Measurements from ENCODE around the gene PCDHGA6.
"Not testable (repeated sequence)": the region's sequence is repeated elsewhere in the genome, so short reads cannot be mapped to it uniquely, and the experiment has no call there.

The PCDHGA6 gene

DNA sequence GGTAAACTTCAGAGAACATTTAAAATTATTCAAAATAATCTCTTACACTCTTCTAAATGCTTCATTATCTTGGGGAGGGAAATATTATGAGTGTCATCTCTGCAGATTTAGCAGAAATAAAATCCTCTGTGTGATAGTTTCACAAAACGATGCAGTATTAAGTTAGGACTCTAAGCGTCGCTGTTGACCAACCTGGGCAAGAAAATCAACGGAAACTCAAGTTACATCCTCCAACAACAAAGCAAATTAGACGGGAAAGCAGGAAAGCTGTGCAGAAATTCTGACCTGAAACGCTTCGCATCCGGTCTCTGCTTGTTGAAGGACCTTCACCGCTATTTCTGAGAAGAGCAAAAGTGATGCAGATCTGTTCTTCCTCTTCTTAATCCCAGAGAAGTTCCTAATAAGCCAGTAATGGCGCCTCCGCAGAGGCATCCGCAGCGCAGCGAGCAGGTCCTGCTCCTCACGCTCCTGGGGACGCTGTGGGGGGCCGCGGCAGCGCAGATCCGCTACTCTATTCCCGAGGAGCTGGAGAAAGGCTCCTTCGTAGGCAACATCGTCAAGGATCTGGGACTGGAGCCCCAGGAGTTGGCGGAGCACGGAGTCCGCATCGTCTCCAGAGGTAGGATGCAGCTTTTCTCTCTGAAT is at the start of gene PCDHGA6:
TSS of gene PCDHGA6 (plus strand) at position 219 of the 645 bp plus-strand sequence. CDS start at position 412, 193 bp downstream.
- H3K27ac ChIP-seq = no peak within 1 kb of the TSS
- no peak for DNase-seq (ENCODE audit: low spot score)
- ChIA-PET POLR2A (ENCODE audit: low non-redundant PET) (no interaction called here), CTCF (interaction anchor here (0.6 to 0.9 kb wide), 7 partner anchors 9 to 568 kb away, joined by 3 to 4 read pairs (median 4); partner anchors contain the start of gene PCDHGA5)
- TF ChIP-seq, protein P1, sequence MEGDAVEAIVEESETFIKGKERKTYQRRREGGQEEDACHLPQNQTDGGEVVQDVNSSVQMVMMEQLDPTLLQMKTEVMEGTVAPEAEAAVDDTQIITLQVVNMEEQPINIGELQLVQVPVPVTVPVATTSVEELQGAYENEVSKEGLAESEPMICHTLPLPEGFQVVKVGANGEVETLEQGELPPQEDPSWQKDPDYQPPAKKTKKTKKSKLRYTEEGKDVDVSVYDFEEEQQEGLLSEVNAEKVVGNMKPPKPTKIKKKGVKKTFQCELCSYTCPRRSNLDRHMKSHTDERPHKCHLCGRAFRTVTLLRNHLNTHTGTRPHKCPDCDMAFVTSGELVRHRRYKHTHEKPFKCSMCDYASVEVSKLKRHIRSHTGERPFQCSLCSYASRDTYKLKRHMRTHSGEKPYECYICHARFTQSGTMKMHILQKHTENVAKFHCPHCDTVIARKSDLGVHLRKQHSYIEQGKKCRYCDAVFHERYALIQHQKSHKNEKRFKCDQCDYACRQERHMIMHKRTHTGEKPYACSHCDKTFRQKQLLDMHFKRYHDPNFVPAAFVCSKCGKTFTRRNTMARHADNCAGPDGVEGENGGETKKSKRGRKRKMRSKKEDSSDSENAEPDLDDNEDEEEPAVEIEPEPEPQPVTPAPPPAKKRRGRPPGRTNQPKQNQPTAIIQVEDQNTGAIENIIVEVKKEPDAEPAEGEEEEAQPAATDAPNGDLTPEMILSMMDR (conservative IDR thresholded peaks at IDR 0.05; ENCODE audit: low read depth) = 0 out of 2 replicates have a peak, but pooled peaks have one; percentile 12

DNA sequence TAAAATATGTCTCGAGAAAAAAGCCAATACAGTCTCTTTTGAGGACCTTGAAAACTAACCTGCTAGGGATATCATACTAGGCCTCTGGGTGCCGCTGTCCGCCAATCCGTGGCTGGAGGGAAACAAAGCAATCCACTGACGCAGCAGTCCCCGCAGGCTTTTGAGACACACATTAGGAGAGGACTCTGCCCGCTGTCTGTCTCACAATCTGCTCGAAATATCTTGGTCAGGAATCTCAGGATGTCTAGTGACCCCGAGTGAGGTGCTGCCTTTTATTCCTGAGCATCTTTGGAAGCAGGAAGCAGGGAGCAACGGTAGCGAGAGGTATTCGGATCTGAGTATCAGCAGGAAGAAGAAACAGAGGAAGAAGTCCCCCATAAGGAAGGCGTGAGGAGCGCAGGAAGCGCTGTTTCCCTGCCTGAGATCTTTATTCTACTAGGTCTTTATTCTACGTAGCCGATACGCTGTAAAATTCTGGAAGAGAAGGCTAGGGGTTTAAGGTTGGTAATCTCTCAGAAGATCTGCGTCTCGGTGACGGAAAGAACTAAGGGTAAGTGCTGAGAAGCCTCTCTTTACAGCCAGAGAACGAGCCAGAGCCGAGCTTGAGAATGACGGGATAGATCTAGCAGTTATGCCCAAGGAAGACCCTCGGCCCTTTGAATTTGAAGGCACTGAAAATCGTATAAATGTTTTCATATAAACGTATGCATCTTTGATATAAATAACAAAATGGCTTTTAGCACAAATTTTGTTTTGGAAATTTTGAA is 47.4 kb upstream of the PCDHGA6 start:
- DNase-seq (ENCODE audit: low spot score) = peak; percentile 46
- CTCF ChIA-PET = interaction anchor here (0.6 to 0.7 kb wide), 7 partner anchors 18 to 234 kb away, joined by 3 to 6 read pairs (median 4); partner anchors contain the start of gene PCDHGA7

DNA sequence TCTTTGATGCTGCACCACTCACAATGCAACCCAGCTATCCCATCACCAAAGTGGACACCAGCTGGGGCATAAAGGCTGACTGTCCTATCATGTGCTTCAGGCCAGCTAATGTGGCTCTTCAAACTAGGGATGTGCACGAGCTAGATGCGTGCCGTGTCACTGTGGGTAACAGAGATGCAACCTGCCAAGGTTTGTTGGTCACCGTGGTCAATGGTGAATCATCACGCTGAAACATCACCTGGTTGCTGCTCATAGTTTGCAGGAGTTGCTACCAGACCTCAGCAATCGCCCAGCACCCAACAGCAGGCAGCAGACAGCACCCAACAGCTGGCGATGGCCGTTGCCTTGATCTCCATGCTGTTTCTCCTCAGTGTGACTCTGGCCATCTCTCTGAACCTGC is 45.5 kb upstream of the PCDHGA6 start:
- DNase-seq (ENCODE audit: low spot score) = no peak
- CTCF ChIA-PET = interaction anchor here (0.6 to 1.9 kb wide), 7 partner anchors 8 to 451 kb away, joined by 3 to 7 read pairs (median 4); partner anchors contain the start of genes PCDHB11, PCDHGA2, PCDHGA3 and PCDHGB2
- POLR2A ChIA-PET (ENCODE audit: low non-redundant PET) = no interaction called here
- no peak overlapping the region for H3K27ac ChIP-seq
- TF ChIP-seq, protein P1 (conservative IDR thresholded peaks at IDR 0.05; ENCODE audit: low read depth) = no peak

More for the DNA sequence above, 47.4 kb upstream of the PCDHGA6 start:
- no peak overlapping the region for H3K27ac ChIP-seq
- POLR2A ChIA-PET (ENCODE audit: low non-redundant PET) = no interaction called here
- TF ChIP-seq, protein P1 (conservative IDR thresholded peaks at IDR 0.05; ENCODE audit: low read depth) = peak; percentile 38

DNA sequence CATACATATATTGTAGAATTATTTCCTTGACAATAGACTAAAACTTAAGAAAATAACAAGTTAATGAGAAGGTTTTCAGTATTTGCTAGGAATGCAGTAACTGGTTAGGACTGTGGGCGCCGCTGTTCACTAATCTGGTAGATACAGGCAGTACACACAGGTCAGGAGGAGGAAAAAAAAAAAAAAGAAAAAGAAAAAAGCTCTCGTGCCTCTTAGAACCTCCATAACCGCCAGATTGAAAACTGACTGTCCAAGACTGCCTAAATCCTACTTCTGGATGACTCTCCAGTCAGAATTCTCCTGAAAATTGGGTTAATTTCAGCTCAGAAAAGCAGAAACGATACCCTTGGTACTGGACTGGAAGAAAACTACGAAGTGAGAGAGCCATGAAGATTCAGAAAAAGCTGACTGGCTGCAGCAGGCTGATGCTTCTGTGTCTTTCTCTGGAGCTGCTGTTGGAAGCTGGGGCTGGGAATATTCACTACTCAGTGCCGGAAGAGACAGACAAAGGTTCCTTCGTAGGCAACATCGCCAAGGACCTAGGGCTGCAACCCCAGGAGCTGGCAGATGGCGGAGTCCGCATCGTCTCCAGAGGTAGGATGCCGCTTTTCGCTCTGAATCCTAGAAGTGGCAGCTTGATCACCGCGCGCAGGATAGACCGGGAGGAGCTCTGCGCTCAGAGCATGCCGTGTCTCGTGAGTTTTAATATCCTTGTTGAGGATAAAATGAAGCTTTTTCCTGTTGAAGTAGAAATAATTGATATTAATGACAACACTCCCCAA is 43.2 kb upstream of the PCDHGA6 start, which contains the start of gene PCDHGA1:
TSS of gene PCDHGA1 (plus strand) at position 216 of the 782 bp plus-strand sequence.
- ChIA-PET POLR2A (ENCODE audit: low non-redundant PET) (interaction anchor here (1.1 kb wide), 1 partner anchor 10 kb away, joined by 8 read pairs; the partner anchor contains the start of gene TAF7), CTCF (interaction anchor here (0.5 to 1.9 kb wide), 18 partner anchors 8 to 1659 kb away, joined by 3 to 8 read pairs (median 4); partner anchors contain the start of genes PCDHB10, PCDHB11, PCDHGA2 and PCDHGB2)
- TF ChIP-seq, protein P1 (conservative IDR thresholded peaks at IDR 0.05; ENCODE audit: low read depth) = peak; percentile 40
- no peak within 1 kb of the TSS for H3K27ac ChIP-seq
- DNase-seq (ENCODE audit: low spot score) = peak; percentile 40

DNA sequence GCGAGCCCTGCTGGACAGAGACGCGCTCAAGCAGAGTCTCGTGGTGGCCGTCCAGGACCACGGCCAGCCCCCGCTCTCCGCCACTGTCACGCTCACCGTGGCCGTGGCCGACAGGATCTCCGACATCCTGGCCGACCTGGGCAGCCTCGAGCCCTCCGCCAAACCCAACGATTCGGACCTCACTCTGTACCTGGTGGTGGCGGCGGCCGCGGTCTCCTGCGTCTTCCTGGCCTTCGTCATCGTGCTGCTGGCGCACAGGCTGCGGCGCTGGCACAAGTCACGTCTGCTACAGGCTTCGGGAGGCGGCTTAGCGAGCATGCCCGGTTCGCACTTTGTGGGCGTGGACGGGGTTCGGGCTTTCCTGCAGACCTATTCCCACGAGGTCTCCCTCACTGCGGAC is 41.1 kb upstream of the PCDHGA6 start:
- H3K27ac ChIP-seq; DNase-seq (ENCODE audit: low spot score); POLR2A ChIA-PET (ENCODE audit: low non-redundant PET): not testable (repeated sequence)
- CTCF ChIA-PET = interaction anchor here (0.6 kb wide), 1 partner anchor 228 kb away, joined by 4 read pairs; no protein-coding TSS in a partner anchor

DNA sequence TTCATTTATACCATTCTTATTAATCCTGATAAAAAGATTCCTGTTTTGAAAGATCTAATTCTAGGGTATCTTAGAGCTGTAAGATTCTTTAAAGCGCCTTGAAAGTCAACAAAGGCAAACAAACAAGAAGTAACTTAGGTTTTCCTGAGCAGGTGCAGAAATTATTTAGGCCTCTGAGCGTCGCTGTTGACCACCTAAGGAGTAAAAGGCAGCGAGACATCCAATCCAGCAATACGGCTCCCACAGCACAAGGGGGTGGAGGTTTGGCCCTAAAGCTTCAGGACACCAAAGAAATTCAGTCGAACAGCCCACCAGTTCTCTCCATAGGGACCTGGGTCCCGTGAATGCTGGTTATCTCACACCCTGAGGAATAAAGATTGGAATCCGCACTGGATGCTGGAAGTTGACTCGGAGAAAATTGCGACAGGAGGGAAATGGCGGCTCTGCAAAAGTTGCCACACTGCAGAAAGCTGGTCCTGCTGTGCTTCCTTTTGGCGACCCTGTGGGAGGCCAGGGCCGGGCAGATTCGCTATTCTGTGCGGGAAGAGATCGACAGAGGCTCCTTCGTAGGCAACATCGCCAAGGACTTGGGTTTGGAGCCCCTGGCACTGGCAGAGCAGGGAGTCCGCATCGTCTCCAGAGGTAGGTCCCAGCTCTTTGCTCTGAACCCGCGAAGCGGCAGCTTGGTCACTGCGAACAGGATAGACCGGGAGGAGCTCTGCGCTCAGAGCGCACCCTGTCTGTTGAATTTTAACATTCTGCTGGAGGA is 35.0 kb upstream of the PCDHGA6 start, which contains the start of gene PCDHGA2:
TSS of gene PCDHGA2 (plus strand) at position 223 of the 769 bp plus-strand sequence.
- no peak for DNase-seq (ENCODE audit: low spot score)
- TF ChIP-seq, protein P1 (conservative IDR thresholded peaks at IDR 0.05; ENCODE audit: low read depth) = peak; percentile 56
- POLR2A ChIA-PET (ENCODE audit: low non-redundant PET) = no interaction called here
- CTCF ChIA-PET = interaction anchor here (0.5 to 1.9 kb wide), 14 partner anchors 8 to 635 kb away, joined by 3 to 9 read pairs (median 4); partner anchors contain the start of genes PCDHB11, PCDHB14, PCDHGA1 and PCDHGB1
- H3K27ac ChIP-seq = no peak within 1 kb of the TSS

DNA sequence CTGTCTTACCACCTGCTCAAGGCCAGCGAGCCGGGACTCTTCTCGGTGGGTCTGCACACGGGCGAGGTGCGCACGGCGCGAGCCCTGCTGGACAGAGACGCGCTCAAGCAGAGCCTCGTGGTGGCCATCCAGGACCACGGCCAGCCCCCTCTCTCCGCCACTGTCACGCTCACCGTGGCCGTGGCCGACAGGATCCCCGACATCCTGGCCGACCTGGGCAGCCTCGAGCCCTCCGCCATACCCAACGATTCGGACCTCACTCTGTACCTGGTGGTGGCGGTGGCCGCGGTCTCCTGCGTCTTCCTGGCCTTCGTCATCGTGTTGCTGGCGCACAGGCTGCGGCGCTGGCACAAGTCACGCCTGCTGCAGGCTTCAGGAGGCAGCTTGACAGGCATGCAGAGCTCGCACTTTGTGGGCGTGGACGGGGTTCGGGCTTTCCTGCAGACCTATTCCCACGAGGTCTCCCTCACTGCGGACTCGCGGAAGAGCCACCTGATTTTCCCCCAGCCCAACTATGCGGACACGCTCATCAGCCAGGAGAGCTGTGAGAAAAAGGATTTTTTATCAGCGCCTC is 32.8 kb upstream of the PCDHGA6 start:
- POLR2A ChIA-PET (ENCODE audit: low non-redundant PET); H3K27ac ChIP-seq; CTCF ChIA-PET; DNase-seq (ENCODE audit: low spot score): not testable (repeated sequence)

All from RWPE1 (cell line).